Right atrium auricular region (tissue), 2 donors: ENCODE measurements around the gene CADPS. TPM values are rescaled to one million over a fixed set of nuclear protein-coding genes. Genes with fewer than 3 reads are reported as not detected.

Experiments used
- DNase-seq: peaks from one replicate; pipeline ENCODE4 v3.0.0-alpha.2; 2019; ENCODE audit warnings: low spot score
- H3K27ac ChIP-seq, 2 donors: fragments of 200-600 bp; sonication (generic); 1 replicate in 1 of 2; 2 replicates in 1 of 2; pipeline ENCODE4 v1.5.1; 2016 to 2019
- H3K27me3 ChIP-seq, 2 donors: fragments of 200-600 bp; sonication (generic); one replicate each; pipeline versions ENCODE4 v1.5.1 to v1.6.0; 2017 to 2019
- H3K36me3 ChIP-seq: fragments of 200-600 bp; sonication (generic); one replicate; pipeline ENCODE4 v1.5.1; 2016
- H3K4me1 ChIP-seq, 2 donors: fragments of 200-600 bp; sonication (generic); one replicate each; pipeline versions ENCODE4 v1.5.1 to v1.6.0; 2017 to 2019
- H3K4me3 ChIP-seq, 2 donors: fragments of 200-600 bp; sonication (generic); 1 replicate in 1 of 2; 2 replicates in 1 of 2; pipeline ENCODE4 v1.5.1; 2017 to 2019; ENCODE audit warnings: mild to moderate bottlenecking in 1 of 2, moderate library complexity in 1 of 2
- H3K9me3 ChIP-seq, 2 donors: fragments of 200-600 bp; sonication (generic); one replicate each; pipeline ENCODE4 v1.5.1; 2019
- CTCF ChIP-seq, 2 donors: fragments of 200-600 bp; sonication (generic); IDR thresholded peaks; one replicate each; pipeline ENCODE4 v1.5.1; 2019; ENCODE audit warnings: antibody characterized with exemption in 2 of 2
- total RNA-seq, 2 donors: library from RNA; depleted of rRNA; stranded (reverse); fragments of >200 nt; gene quantifications; one replicate each; pipeline ENCODE4 v1.1.0, GENCODE V29; 2016

CADPS gene
- total RNA-seq, 2 donors from 2014 or later = 16.1 to 48.2 TPM

- Histone ChIP-seq H3K36me3 (no peaks in the 10 kb centered on the region), H3K27ac (peak overlapping the region; percentile 19 to 33), H3K9me3 (peaks cover 0 to under 1% of the 10 kb centered on the region in 2 donors), H3K4me3 (no peak overlapping the region), H3K4me1 (no peaks in the 10 kb centered on the region), H3K27me3 (no peaks in the 10 kb centered on the region)
- no peak for DNase-seq
- TF ChIP-seq CTCF (IDR thresholded peaks at IDR 0.05) = no peak
Measured at GRCh38 chr3:62574266-62574898, 300.8 kb downstream of the CADPS start.

- Histone ChIP-seq H3K9me3 (no peaks in the 10 kb centered on the region), H3K4me1 (peaks cover 0 to 10% of the 10 kb centered on the region in 2 donors), H3K27me3 (no peaks in the 10 kb centered on the region), H3K27ac (no peak overlapping the region), H3K4me3 (no peak overlapping the region), H3K36me3 (no peaks in the 10 kb centered on the region)
- no peak for TF ChIP-seq CTCF (IDR thresholded peaks at IDR 0.05)
- DNase-seq = no peak
Measured at GRCh38 chr3:62571916-62572315, 303.3 kb downstream of the CADPS start.

GRCh38 chr3:62570888-62571287 lies 304.3 kb downstream of the CADPS start:
- H3K27me3 ChIP-seq = no peaks in the 10 kb centered on the region
- no peaks in the 10 kb centered on the region for H3K9me3 ChIP-seq
- no peak for TF ChIP-seq CTCF (IDR thresholded peaks at IDR 0.05)
- no peak overlapping the region for H3K27ac ChIP-seq
- H3K36me3 ChIP-seq = no peaks in the 10 kb centered on the region
- no peak overlapping the region for H3K4me3 ChIP-seq
- no peak for DNase-seq
- peaks cover 0 to 14% of the 10 kb centered on the region in 2 donors for H3K4me1 ChIP-seq

- no peak overlapping the region for H3K27ac ChIP-seq
- no peaks in the 10 kb centered on the region for H3K9me3 ChIP-seq
- peaks cover 0 to 14% of the 10 kb centered on the region in 2 donors for H3K4me1 ChIP-seq
- H3K27me3 ChIP-seq = no peaks in the 10 kb centered on the region
- H3K36me3 ChIP-seq = no peaks in the 10 kb centered on the region
- no peak overlapping the region for H3K4me3 ChIP-seq
- TF ChIP-seq CTCF (IDR thresholded peaks at IDR 0.05) = no peak
- no peak for DNase-seq
Measured at GRCh38 chr3:62569609-62570008, 305.6 kb downstream of the CADPS start.

GRCh38 chr3:62567097-62568021 lies 307.9 kb downstream of the CADPS start:
- Histone ChIP-seq H3K27me3 (no peaks in the 10 kb centered on the region), H3K9me3 (no peaks in the 10 kb centered on the region), H3K4me3 (no peak overlapping the region), H3K27ac (peak overlapping the region; percentile 36 to 73), H3K4me1 (peaks cover 0 to 18% of the 10 kb centered on the region in 2 donors), H3K36me3 (no peaks in the 10 kb centered on the region)
- TF ChIP-seq CTCF (IDR thresholded peaks at IDR 0.05) = no peak
- peak; percentile 66 for DNase-seq
